Adrenal gland (tissue), 12 donors: ENCODE measurements around the gene DPH7. TPM values are rescaled to one million over a fixed set of nuclear protein-coding genes. Genes with fewer than 3 reads are reported as not detected.

Source experiments
- DNase-seq, 7 donors: peaks; one replicate each; pipeline ENCODE4 v3.0.0-alpha.2; 2019 to 2020
- H3K27ac ChIP-seq, 5 donors: fragments of 200-600 bp; sonication (generic) in 4 of 5; 1 replicate in 3 of 5; 2 replicates in 2 of 5; pipeline versions ENCODE4 v1.5.1 to v1.8.0; 2016 to 2020; ENCODE audit warnings: mild to moderate bottlenecking in 1 of 5
- H3K27me3 ChIP-seq: fragments of 200-600 bp; 2 replicates; pipeline ENCODE4 v1.8.0; 2021
- H3K36me3 ChIP-seq, 2 donors: fragments of 200-600 bp; replicated peaks in 1 of 2; 1 replicate in 1 of 2; 2 replicates in 1 of 2; pipeline versions ENCODE4 v1.5.1 to v1.8.0; 2018 to 2022
- H3K4me1 ChIP-seq, 2 donors: fragments of 200-600 bp; replicated peaks in 1 of 2; 1 replicate in 1 of 2; 2 replicates in 1 of 2; pipeline versions ENCODE4 v1.5.1 to v1.8.0; 2018 to 2021
- H3K4me3 ChIP-seq, 4 donors: fragments of 200-600 bp; sonication (generic) in 3 of 4; one replicate each; pipeline ENCODE4 v1.5.1; 2016 to 2018
- H3K9me3 ChIP-seq, 3 donors: fragments of 200-600 bp; sonication (generic) in 1 of 3; replicated peaks in 1 of 3; 1 replicate in 2 of 3; 2 replicates in 1 of 3; pipeline versions ENCODE4 v1.5.1 to v1.8.0; 2016 to 2021
- POLR2A ChIP-seq, 2 donors: fragments of 450-650 bp; IDR thresholded peaks; one replicate each; pipeline ENCODE4 v1.6.1; 2017; ENCODE audit warnings: antibody characterized with exemption in 2 of 2, mild to moderate bottlenecking in 2 of 2, moderate library complexity in 1 of 2
- WGBS, 4 donors: extraction: QIAGEN DNeasy Blood & Tissue Kit in 2 of 4; methylation state at CpG; one replicate each; pipeline versions ENCODE4 v1.1.5 to v1.1.7; 2013 to 2017; 5-methylcytosine and 5-hydroxymethylcytosine counted together
- intact Hi-C, 2 donors: fragments of 100-400 bp; cut with DNase I; formaldehyde crosslinking; loops; one replicate each; pipeline versions ENCODE4 v1.14.1 to v1.15.0; 2022 to 2023
- polyA plus RNA-seq, 3 donors: library from polyadenylated mRNA; stranded (reverse); fragments of 200-250 nt in 2 of 3; fragments of 350-450 nt in 1 of 3; fragmentation: Illumina TruSeq in 1 of 3; extraction: RNeasy Lipid Tissue Mini Kit (QIAGEN cat#74804) in 1 of 3; gene quantifications; one replicate each; pipeline ENCODE4 v1.2.3, GENCODE V29; 2013 to 2014
- total RNA-seq, 9 donors: library from RNA; depleted of rRNA in 4 of 9; stranded (reverse); fragments of >200 nt in 4 of 9; fragments of 120-200 nt in 1 of 9; fragmentation: NEBNext Ultra II Directional in 1 of 9; extraction: Animal tissue kit (Norgen Biotek cat#: 25700) in 1 of 9; gene quantifications; one replicate each; pipeline versions ENCODE4 v1.1.0 to v1.2.4, GENCODE V29; 2013 to 2023
- TF ChIP-seq, protein P1 (sequence below), 6 experiments: fragments of 450-650 bp in 4 of 6; fragments of 200-600 bp in 2 of 6; sonication (generic) in 1 of 6; IDR thresholded peaks; 1 replicate in 5 of 6; 2 replicates in 1 of 6; pipeline versions ENCODE4 v1.5.1 to v1.8.0; 2016 to 2021; ENCODE audit warnings: antibody characterized with exemption in 6 of 6, mild to moderate bottlenecking in 2 of 6, moderate library complexity in 1 of 6
- donor health status: healthy with polysubstance abuse.
- donor health status: Bipolar disorder and iron deficiency.
- donor health status: DM: yes; HTN: yes; CAD: no.
- donor health status: DM: no; HTN: no; CAD: no.
- donor health status: DM: no; HTN: no; CAD: no.
- donor health status: DM: yes; HTN: yes; CAD: no.

Gene DPH7
- total and polyA plus RNA-seq, 12 donors = 17.2 to 88.3 (median 28.9) TPM

DNA sequence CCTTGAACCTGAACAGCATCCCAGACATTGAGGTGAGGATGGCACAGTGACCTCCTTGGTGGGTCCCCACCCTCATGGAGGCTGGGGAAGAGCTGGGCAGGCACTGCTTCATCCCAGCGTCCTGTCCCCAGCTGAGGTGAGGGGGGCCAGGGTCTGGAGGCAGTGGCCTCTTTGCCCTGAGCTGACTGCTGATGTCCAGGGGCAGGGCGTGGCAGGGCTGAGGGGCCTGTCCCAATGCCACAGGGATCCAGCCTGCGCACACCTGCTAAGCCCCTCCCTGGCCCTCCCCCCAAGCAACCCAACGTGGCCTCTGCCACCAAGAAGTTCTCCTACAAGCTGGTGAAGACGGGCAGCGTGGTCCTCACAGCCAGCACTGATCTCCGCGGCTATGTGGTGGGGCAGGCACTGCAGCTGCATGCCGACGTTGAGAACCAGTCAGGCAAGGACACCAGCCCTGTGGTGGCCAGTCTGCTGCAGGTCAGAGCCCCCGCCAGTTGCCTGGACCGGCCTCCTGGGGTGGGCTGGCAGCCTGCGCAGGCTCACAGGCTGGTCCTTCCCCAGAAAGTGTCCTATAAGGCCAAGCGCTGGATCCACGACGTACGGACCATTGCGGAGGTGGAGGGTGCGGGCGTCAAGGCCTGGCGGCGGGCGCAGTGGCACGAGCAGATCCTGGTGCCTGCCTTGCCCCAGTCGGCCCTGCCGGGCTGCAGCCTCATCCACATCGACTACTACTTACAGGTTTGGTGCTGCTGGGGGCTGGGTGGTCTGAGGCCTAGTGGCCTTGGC, 35.2 kb upstream of the DPH7 start:
- Histone ChIP-seq H3K27me3 (no peaks in the 10 kb centered on the region), H3K9me3 (no peaks in the 10 kb centered on the region), H3K36me3 (peaks cover 0 to 20% of the 10 kb centered on the region in 2 donors), H3K4me3 (no peak overlapping the region), H3K27ac (peak overlapping the region in 4 of 5 donors; percentile 72 to 86 (median 78)), H3K4me1 (peaks cover 26 to 50% of the 10 kb centered on the region in 2 donors)
- TF ChIP-seq, protein P1, sequence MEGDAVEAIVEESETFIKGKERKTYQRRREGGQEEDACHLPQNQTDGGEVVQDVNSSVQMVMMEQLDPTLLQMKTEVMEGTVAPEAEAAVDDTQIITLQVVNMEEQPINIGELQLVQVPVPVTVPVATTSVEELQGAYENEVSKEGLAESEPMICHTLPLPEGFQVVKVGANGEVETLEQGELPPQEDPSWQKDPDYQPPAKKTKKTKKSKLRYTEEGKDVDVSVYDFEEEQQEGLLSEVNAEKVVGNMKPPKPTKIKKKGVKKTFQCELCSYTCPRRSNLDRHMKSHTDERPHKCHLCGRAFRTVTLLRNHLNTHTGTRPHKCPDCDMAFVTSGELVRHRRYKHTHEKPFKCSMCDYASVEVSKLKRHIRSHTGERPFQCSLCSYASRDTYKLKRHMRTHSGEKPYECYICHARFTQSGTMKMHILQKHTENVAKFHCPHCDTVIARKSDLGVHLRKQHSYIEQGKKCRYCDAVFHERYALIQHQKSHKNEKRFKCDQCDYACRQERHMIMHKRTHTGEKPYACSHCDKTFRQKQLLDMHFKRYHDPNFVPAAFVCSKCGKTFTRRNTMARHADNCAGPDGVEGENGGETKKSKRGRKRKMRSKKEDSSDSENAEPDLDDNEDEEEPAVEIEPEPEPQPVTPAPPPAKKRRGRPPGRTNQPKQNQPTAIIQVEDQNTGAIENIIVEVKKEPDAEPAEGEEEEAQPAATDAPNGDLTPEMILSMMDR (IDR thresholded peaks at IDR 0.05) = no peak
- TF ChIP-seq POLR2A (IDR thresholded peaks at IDR 0.05) = no peak
- intact Hi-C loops = no loop called here
- DNase-seq = no peak
- 86 to 93% (median 89%) methylated on average over 9 to 27 of the region's 27 CpGs for WGBS, 4 donors

DNA sequence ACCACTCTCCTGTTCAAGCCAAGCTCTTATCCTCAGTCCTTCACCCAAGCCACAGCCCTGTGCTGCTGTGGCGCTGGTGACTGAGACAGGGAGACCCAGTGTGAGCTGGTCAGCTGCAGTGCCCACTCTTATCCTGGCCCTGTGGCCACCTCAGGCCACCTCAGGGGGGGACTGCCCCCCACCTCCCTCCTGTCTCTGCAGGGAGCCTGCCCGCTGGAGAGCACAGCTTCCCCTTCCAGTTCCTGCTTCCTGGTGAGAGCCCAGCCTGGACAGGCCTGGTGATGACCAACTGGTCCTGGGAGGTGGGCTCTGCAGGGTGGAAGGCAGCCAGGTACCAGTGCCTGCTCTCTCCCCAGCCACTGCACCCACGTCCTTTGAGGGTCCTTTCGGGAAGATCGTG, 34.5 kb upstream of the DPH7 start:
- Histone ChIP-seq H3K27me3 (no peaks in the 10 kb centered on the region), H3K4me1 (peaks cover 26 to 50% of the 10 kb centered on the region in 2 donors), H3K9me3 (no peaks in the 10 kb centered on the region), H3K4me3 (no peak overlapping the region), H3K36me3 (peaks cover 0 to 20% of the 10 kb centered on the region in 2 donors), H3K27ac (peak overlapping the region in 2 of 5 donors; percentile 23 to 78)
- WGBS, 4 donors = 85 to 91% (median 86%) methylated on average over 4 to 5 of the region's 5 CpGs; no CpG with 5 or more reads in 1 of the 4 donors
- intact Hi-C loops = no loop called here
- no peak for TF ChIP-seq POLR2A (IDR thresholded peaks at IDR 0.05)
- TF ChIP-seq, protein P1 (IDR thresholded peaks at IDR 0.05) = no peak
- DNase-seq = no peak

DNA sequence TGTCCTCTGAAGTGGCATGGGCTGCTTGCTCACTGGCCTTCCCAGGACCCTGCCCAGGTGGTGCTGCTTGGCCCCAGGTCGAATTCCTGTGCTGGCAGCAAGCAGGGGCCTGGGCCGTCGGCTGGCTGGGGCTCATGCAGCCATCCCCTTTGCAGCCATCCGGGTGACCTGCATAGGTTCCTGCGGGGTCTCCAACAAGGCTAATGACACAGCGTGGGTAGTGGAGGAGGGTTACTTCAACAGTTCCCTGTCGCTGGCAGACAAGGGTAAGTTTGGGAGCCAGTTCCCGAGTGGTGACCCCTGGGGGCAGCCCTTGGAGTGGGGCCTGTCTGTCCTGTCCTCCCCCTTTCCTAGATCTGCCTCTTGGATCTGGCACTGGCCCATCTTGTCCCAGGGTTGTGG, 34.0 kb upstream of the DPH7 start:
- peak overlapping the region in 2 of 5 donors; percentile 23 to 78 for H3K27ac ChIP-seq
- no peak for DNase-seq
- intact Hi-C loops = no loop called here

More for the DNA sequence above, 34.0 kb upstream of the DPH7 start:
- H3K4me1 ChIP-seq = peaks cover 23 to 48% of the 10 kb centered on the region in 2 donors
- WGBS, 4 donors = 67 to 81% (median 77%) methylated on average over 5 to 8 of the region's 8 CpGs; no CpG with 5 or more reads in 1 of the 4 donors
- H3K36me3 ChIP-seq = peaks cover 0 to 20% of the 10 kb centered on the region in 2 donors
- H3K9me3 ChIP-seq = no peaks in the 10 kb centered on the region
- H3K27me3 ChIP-seq = no peaks in the 10 kb centered on the region
- H3K4me3 ChIP-seq = no peak overlapping the region
- TF ChIP-seq, protein P1 (IDR thresholded peaks at IDR 0.05) = no peak
- TF ChIP-seq POLR2A (IDR thresholded peaks at IDR 0.05) = no peak
